ENCODE results near the gene ITPR2. TPM values are rescaled to one million over a fixed set of nuclear protein-coding genes. Genes with fewer than 3 reads are reported as not detected.
"Not testable (repeated sequence)": the region's sequence is repeated elsewhere in the genome, so short reads cannot be mapped to it uniquely, and the experiment has no call there.

Gene ITPR2
- total RNA-seq, 3 donors from 2014 or later: 18.2 to 26.7 (median 21.0) TPM

- H3K4me1 Mint-ChIP-seq (ENCODE audit: low read depth): no peaks in the 10 kb centered on the region
- DNase-seq (no peak), ATAC-seq (no peak)
- peaks cover 25% of the 10 kb centered on the region for H3K36me3 Mint-ChIP-seq (ENCODE audit: insufficient read depth)
- no peaks in the 10 kb centered on the region for H3K27me3 Mint-ChIP-seq (ENCODE audit: low read depth)
- peaks cover 4% of the 10 kb centered on the region for H3K9me3 Mint-ChIP-seq
- no peak overlapping the region for H3K4me3 Mint-ChIP-seq
Observed at GRCh38 chr12:26678697-26679660, 154.0 kb downstream of the ITPR2 start.

GRCh38 chr12:26671487-26671886 lies 161.5 kb downstream of the ITPR2 start:
- not testable (repeated sequence) for H3K4me3 Mint-ChIP-seq; ATAC-seq; H3K9me3 Mint-ChIP-seq; H3K4me1 Mint-ChIP-seq (ENCODE audit: low read depth); H3K27me3 Mint-ChIP-seq (ENCODE audit: low read depth); DNase-seq
- peaks cover 18% of the 10 kb centered on the region for H3K36me3 Mint-ChIP-seq (ENCODE audit: insufficient read depth)

- Mint-ChIP-seq H3K36me3 (ENCODE audit: insufficient read depth) (peaks cover 29% of the 10 kb centered on the region), H3K4me3 (no peak overlapping the region), H3K4me1 (ENCODE audit: low read depth) (no peaks in the 10 kb centered on the region), H3K9me3 (no peaks in the 10 kb centered on the region), H3K27me3 (ENCODE audit: low read depth) (no peaks in the 10 kb centered on the region)
- DNase-seq (no peak), ATAC-seq (no peak)
Observed at GRCh38 chr12:26668847-26669246, 164.1 kb downstream of the ITPR2 start.

GRCh38 chr12:26668230-26668629 lies 164.8 kb downstream of the ITPR2 start:
- no peaks in the 10 kb centered on the region for H3K27me3 Mint-ChIP-seq (ENCODE audit: low read depth)
- ATAC-seq: no peak

GRCh38 chr12:26666286-26666685 lies 166.7 kb downstream of the ITPR2 start:
- H3K9me3 Mint-ChIP-seq: no peaks in the 10 kb centered on the region
- H3K27me3 Mint-ChIP-seq (ENCODE audit: low read depth): no peaks in the 10 kb centered on the region
- no peak for DNase-seq
- H3K4me1 Mint-ChIP-seq (ENCODE audit: low read depth): no peaks in the 10 kb centered on the region
- no peak for ATAC-seq
- peaks cover 43% of the 10 kb centered on the region for H3K36me3 Mint-ChIP-seq (ENCODE audit: insufficient read depth)
- H3K4me3 Mint-ChIP-seq: no peak overlapping the region

More at GRCh38 chr12:26668230-26668629, 164.8 kb downstream of the ITPR2 start:
- H3K9me3 Mint-ChIP-seq: no peaks in the 10 kb centered on the region
- no peaks in the 10 kb centered on the region for H3K4me1 Mint-ChIP-seq (ENCODE audit: low read depth)
- H3K36me3 Mint-ChIP-seq (ENCODE audit: insufficient read depth): peaks cover 34% of the 10 kb centered on the region
- no peak overlapping the region for H3K4me3 Mint-ChIP-seq
- DNase-seq: no peak

GRCh38 chr12:26661399-26661798 lies 171.6 kb downstream of the ITPR2 start:
- ATAC-seq: no peak
- H3K4me1 Mint-ChIP-seq (ENCODE audit: low read depth): no peaks in the 10 kb centered on the region
- H3K36me3 Mint-ChIP-seq (ENCODE audit: insufficient read depth): peaks cover 55% of the 10 kb centered on the region

GRCh38 chr12:26659930-26660329 lies 173.1 kb downstream of the ITPR2 start:
- no peaks in the 10 kb centered on the region for H3K27me3 Mint-ChIP-seq (ENCODE audit: low read depth)
- H3K9me3 Mint-ChIP-seq: no peaks in the 10 kb centered on the region
- no peak for DNase-seq
- H3K4me1 Mint-ChIP-seq (ENCODE audit: low read depth): no peaks in the 10 kb centered on the region
- peaks cover 55% of the 10 kb centered on the region for H3K36me3 Mint-ChIP-seq (ENCODE audit: insufficient read depth)
- no peak for ATAC-seq
- no peak overlapping the region for H3K4me3 Mint-ChIP-seq

More at GRCh38 chr12:26661399-26661798, 171.6 kb downstream of the ITPR2 start:
- no peaks in the 10 kb centered on the region for H3K27me3 Mint-ChIP-seq (ENCODE audit: low read depth)
- DNase-seq: no peak
- no peak overlapping the region for H3K4me3 Mint-ChIP-seq
- no peaks in the 10 kb centered on the region for H3K9me3 Mint-ChIP-seq

- no peak overlapping the region for H3K4me3 Mint-ChIP-seq
- no peaks in the 10 kb centered on the region for H3K4me1 Mint-ChIP-seq (ENCODE audit: low read depth)
- no peak for ATAC-seq
- no peak for DNase-seq
- H3K27me3 Mint-ChIP-seq (ENCODE audit: low read depth): no peaks in the 10 kb centered on the region
- H3K9me3 Mint-ChIP-seq: no peaks in the 10 kb centered on the region
- peaks cover 57% of the 10 kb centered on the region for H3K36me3 Mint-ChIP-seq (ENCODE audit: insufficient read depth)
Observed at GRCh38 chr12:26658991-26659390, 174.0 kb downstream of the ITPR2 start.

GRCh38 chr12:26654623-26655022 lies 178.4 kb downstream of the ITPR2 start:
- ATAC-seq (no peak), DNase-seq (no peak)
- Mint-ChIP-seq H3K36me3 (ENCODE audit: insufficient read depth) (peaks cover 63% of the 10 kb centered on the region), H3K4me3 (no peak overlapping the region), H3K27me3 (ENCODE audit: low read depth) (no peaks in the 10 kb centered on the region), H3K9me3 (peaks cover 8% of the 10 kb centered on the region), H3K4me1 (ENCODE audit: low read depth) (no peaks in the 10 kb centered on the region)

- peaks cover 59% of the 10 kb centered on the region for H3K36me3 Mint-ChIP-seq (ENCODE audit: insufficient read depth)
- no peak for DNase-seq
- peaks cover 8% of the 10 kb centered on the region for H3K9me3 Mint-ChIP-seq
- no peaks in the 10 kb centered on the region for H3K27me3 Mint-ChIP-seq (ENCODE audit: low read depth)
- H3K4me3 Mint-ChIP-seq: no peak overlapping the region
- H3K4me1 Mint-ChIP-seq (ENCODE audit: low read depth): no peaks in the 10 kb centered on the region
- ATAC-seq: peak in 1 of 2 donors; percentile 25
Observed at GRCh38 chr12:26651566-26652188, 181.3 kb downstream of the ITPR2 start.

GRCh38 chr12:26651036-26651435 lies 182.0 kb downstream of the ITPR2 start:
- H3K36me3 Mint-ChIP-seq (ENCODE audit: insufficient read depth): peaks cover 56% of the 10 kb centered on the region
- no peak overlapping the region for H3K4me3 Mint-ChIP-seq
- peaks cover 8% of the 10 kb centered on the region for H3K9me3 Mint-ChIP-seq

GRCh38 chr12:26648999-26649398 lies 184.0 kb downstream of the ITPR2 start:
- H3K36me3 Mint-ChIP-seq (ENCODE audit: insufficient read depth): peaks cover 58% of the 10 kb centered on the region

More at GRCh38 chr12:26651036-26651435, 182.0 kb downstream of the ITPR2 start:
- no peaks in the 10 kb centered on the region for H3K4me1 Mint-ChIP-seq (ENCODE audit: low read depth)
- ATAC-seq: no peak
- no peak for DNase-seq
- no peaks in the 10 kb centered on the region for H3K27me3 Mint-ChIP-seq (ENCODE audit: low read depth)

GRCh38 chr12:26648584-26648983 lies 184.4 kb downstream of the ITPR2 start:
- Mint-ChIP-seq H3K36me3 (ENCODE audit: insufficient read depth) (peaks cover 54% of the 10 kb centered on the region), H3K4me3 (no peak overlapping the region), H3K9me3 (peaks cover 8% of the 10 kb centered on the region), H3K4me1 (ENCODE audit: low read depth) (no peaks in the 10 kb centered on the region), H3K27me3 (ENCODE audit: low read depth) (no peaks in the 10 kb centered on the region)
- DNase-seq (no peak), ATAC-seq (no peak)

More at GRCh38 chr12:26648999-26649398, 184.0 kb downstream of the ITPR2 start:
- Mint-ChIP-seq H3K4me3 (no peak overlapping the region), H3K9me3 (peaks cover 8% of the 10 kb centered on the region), H3K27me3 (ENCODE audit: low read depth) (no peaks in the 10 kb centered on the region), H3K4me1 (ENCODE audit: low read depth) (no peaks in the 10 kb centered on the region)
- no peak for DNase-seq
- no peak for ATAC-seq

GRCh38 chr12:26648066-26648465 lies 184.9 kb downstream of the ITPR2 start:
- no peaks in the 10 kb centered on the region for H3K27me3 Mint-ChIP-seq (ENCODE audit: low read depth)
- peaks cover 55% of the 10 kb centered on the region for H3K36me3 Mint-ChIP-seq (ENCODE audit: insufficient read depth)
- no peaks in the 10 kb centered on the region for H3K4me1 Mint-ChIP-seq (ENCODE audit: low read depth)
- no peak for DNase-seq
- H3K4me3 Mint-ChIP-seq: no peak overlapping the region
- no peak for ATAC-seq
- H3K9me3 Mint-ChIP-seq: peaks cover 8% of the 10 kb centered on the region

All from activated T-cell treated with anti-CD3 and anti-CD28 coated beads, Interleukin-2, amount 50 U/mL, for 4 hours (primary cell).